ENCODE measurements around the gene PRKN. TPM values are rescaled to one million over a fixed set of nuclear protein-coding genes. Genes with fewer than 3 reads are reported as not detected.

PRKN gene
- total RNA-seq, 1 experiment from 2014 or later, result 0.34 TPM

DNA sequence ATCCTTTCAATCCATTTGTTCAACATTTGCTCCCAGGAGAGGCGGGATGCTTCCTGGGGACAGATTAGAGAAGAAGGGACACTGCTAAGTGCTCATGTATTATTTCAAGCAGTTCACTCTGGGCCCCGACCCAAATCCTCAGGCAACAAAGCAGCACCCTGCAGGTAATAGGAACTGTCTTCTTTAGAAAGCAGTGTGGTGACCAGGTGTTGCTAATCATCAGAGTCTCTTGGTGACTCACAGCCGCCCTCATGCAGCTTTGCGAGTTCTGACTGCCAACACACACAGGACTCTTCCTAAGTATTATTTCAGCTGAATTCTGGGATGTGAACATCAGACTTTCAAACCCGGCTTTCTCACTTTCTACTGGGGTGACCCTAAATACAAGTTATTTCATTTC, 356.4 kb downstream of the PRKN start:
- Mint-ChIP-seq H3K4me3 (ENCODE audit: unreplicated experiment) (no peak overlapping the region), H3K27ac (ENCODE audit: unreplicated experiment) (no peak overlapping the region), H3K36me3 (ENCODE audit: insufficient read depth, unreplicated experiment) (no peaks in the 10 kb centered on the region), H3K9me3 (ENCODE audit: unreplicated experiment) (no peaks in the 10 kb centered on the region), H3K27me3 (ENCODE audit: insufficient read depth, unreplicated experiment) (no peaks in the 10 kb centered on the region), H3K4me1 (ENCODE audit: low read depth, unreplicated experiment) (no peaks in the 10 kb centered on the region)
- no peak for DNase-seq
- intact Hi-C loops (cut with micrococcal nuclease; ENCODE audit: unreplicated experiment), result no loop called here
- no peak overlapping the region for H3K4me3 ChIP-seq (ENCODE audit: low read depth, low read length)
- CTCF ChIA-PET, result no interaction called here
- TF ChIP-seq, protein P1, sequence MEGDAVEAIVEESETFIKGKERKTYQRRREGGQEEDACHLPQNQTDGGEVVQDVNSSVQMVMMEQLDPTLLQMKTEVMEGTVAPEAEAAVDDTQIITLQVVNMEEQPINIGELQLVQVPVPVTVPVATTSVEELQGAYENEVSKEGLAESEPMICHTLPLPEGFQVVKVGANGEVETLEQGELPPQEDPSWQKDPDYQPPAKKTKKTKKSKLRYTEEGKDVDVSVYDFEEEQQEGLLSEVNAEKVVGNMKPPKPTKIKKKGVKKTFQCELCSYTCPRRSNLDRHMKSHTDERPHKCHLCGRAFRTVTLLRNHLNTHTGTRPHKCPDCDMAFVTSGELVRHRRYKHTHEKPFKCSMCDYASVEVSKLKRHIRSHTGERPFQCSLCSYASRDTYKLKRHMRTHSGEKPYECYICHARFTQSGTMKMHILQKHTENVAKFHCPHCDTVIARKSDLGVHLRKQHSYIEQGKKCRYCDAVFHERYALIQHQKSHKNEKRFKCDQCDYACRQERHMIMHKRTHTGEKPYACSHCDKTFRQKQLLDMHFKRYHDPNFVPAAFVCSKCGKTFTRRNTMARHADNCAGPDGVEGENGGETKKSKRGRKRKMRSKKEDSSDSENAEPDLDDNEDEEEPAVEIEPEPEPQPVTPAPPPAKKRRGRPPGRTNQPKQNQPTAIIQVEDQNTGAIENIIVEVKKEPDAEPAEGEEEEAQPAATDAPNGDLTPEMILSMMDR (IDR thresholded peaks at IDR 0.05; ENCODE audit: insufficient read depth in 1 of 2, low read depth in 1 of 2, low read length in 1 of 2, severe bottlenecking in 1 of 2, unreplicated experiment in 1 of 2), result no peak
- no peaks in the 10 kb centered on the region for H3K4me1 ChIP-seq
- no peaks in the 10 kb centered on the region for H3K27me3 ChIP-seq (replicated peaks; ENCODE audit: control insufficient read depth, insufficient read depth, low read length)
- BruUV-seq (replicated peaks), result no TSS peak
- no peaks in the 10 kb centered on the region for H3K9me3 ChIP-seq
- H3K36me3 ChIP-seq (ENCODE audit: control insufficient read depth, insufficient read depth, low read length), result no peaks in the 10 kb centered on the region
- POLR2A ChIA-PET, result no interaction called here

- H3K27me3 Mint-ChIP-seq (ENCODE audit: insufficient read depth, unreplicated experiment), result no peaks in the 10 kb centered on the region
- no peaks in the 10 kb centered on the region for H3K27me3 ChIP-seq (replicated peaks; ENCODE audit: control insufficient read depth, insufficient read depth, low read length)
- no peaks in the 10 kb centered on the region for H3K4me1 Mint-ChIP-seq (ENCODE audit: low read depth, unreplicated experiment)
- no TSS peak for BruUV-seq (replicated peaks)
- H3K9me3 Mint-ChIP-seq (ENCODE audit: unreplicated experiment), result no peaks in the 10 kb centered on the region
- no peak overlapping the region for H3K4me3 ChIP-seq (ENCODE audit: low read depth, low read length)
- no peak overlapping the region for H3K4me3 Mint-ChIP-seq (ENCODE audit: unreplicated experiment)
- H3K36me3 Mint-ChIP-seq (ENCODE audit: insufficient read depth, unreplicated experiment), result no peaks in the 10 kb centered on the region
- ChIA-PET POLR2A (no interaction called here), CTCF (no interaction called here)
- intact Hi-C loops (cut with micrococcal nuclease; ENCODE audit: unreplicated experiment), result no loop called here
- no peak overlapping the region for H3K27ac Mint-ChIP-seq (ENCODE audit: unreplicated experiment)
- H3K9me3 ChIP-seq, result no peaks in the 10 kb centered on the region
- TF ChIP-seq, protein P1 (IDR thresholded peaks at IDR 0.05; ENCODE audit: insufficient read depth in 1 of 2, low read depth in 1 of 2, low read length in 1 of 2, severe bottlenecking in 1 of 2, unreplicated experiment in 1 of 2), result no peak
- no peaks in the 10 kb centered on the region for H3K36me3 ChIP-seq (ENCODE audit: control insufficient read depth, insufficient read depth, low read length)
- DNase-seq, result no peak
- no peaks in the 10 kb centered on the region for H3K4me1 ChIP-seq
Observed at GRCh38 chr6:162369091-162369490, 358.5 kb downstream of the PRKN start.

GRCh38 chr6:162364488-162364887, 363.1 kb downstream of the PRKN start:
- H3K27me3 Mint-ChIP-seq (ENCODE audit: insufficient read depth, unreplicated experiment), result no peaks in the 10 kb centered on the region
- TF ChIP-seq, protein P1 (IDR thresholded peaks at IDR 0.05; ENCODE audit: insufficient read depth in 1 of 2, low read depth in 1 of 2, low read length in 1 of 2, severe bottlenecking in 1 of 2, unreplicated experiment in 1 of 2), result no peak
- no peaks in the 10 kb centered on the region for H3K4me1 Mint-ChIP-seq (ENCODE audit: low read depth, unreplicated experiment)
- H3K27ac Mint-ChIP-seq (ENCODE audit: unreplicated experiment), result no peak overlapping the region
- no peaks in the 10 kb centered on the region for H3K4me1 ChIP-seq
- H3K36me3 Mint-ChIP-seq (ENCODE audit: insufficient read depth, unreplicated experiment), result no peaks in the 10 kb centered on the region
- no peaks in the 10 kb centered on the region for H3K27me3 ChIP-seq (replicated peaks; ENCODE audit: control insufficient read depth, insufficient read depth, low read length)
- H3K9me3 Mint-ChIP-seq (ENCODE audit: unreplicated experiment), result no peaks in the 10 kb centered on the region
- CTCF ChIA-PET, result no interaction called here
- H3K4me3 Mint-ChIP-seq (ENCODE audit: unreplicated experiment), result no peak overlapping the region
- H3K9me3 ChIP-seq, result no peaks in the 10 kb centered on the region
- no peak for DNase-seq
- POLR2A ChIA-PET, result no interaction called here
- no peak overlapping the region for H3K4me3 ChIP-seq (ENCODE audit: low read depth, low read length)
- intact Hi-C loops (cut with micrococcal nuclease; ENCODE audit: unreplicated experiment), result no loop called here
- no peaks in the 10 kb centered on the region for H3K36me3 ChIP-seq (ENCODE audit: control insufficient read depth, insufficient read depth, low read length)
- BruUV-seq (replicated peaks), result no TSS peak
